ENCODE data around the gene SPRTN. TPM values are rescaled to one million over a fixed set of nuclear protein-coding genes. Genes with fewer than 3 reads are reported as not detected.

SPRTN gene
- total RNA-seq, 1 donor from 2014 or later: 22.6 TPM

DNA sequence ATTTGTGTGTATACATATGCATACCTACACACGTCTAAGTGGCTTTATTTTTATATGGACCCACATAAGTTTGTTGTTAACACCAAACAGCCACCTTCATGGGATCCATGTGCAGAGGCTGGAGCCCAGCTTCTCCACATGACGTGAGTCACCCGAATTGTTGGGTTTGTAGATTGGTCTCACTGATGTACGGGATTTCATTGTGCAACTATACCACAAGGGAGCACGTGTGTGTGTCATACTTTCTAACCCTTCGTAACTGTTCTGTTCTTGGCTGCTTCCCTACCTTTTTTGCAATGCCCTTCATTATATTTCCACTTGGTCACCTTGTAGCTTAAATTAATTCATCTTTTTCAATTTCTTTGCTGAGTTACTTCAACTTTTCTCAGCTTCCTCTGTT lies 21.0 kb downstream of the SPRTN start:
- no peaks in the 10 kb centered on the region for H3K27me3 ChIP-seq
- peaks cover 0 to 4% of the 10 kb centered on the region in 2 donors for H3K36me3 ChIP-seq
- no peak for TF ChIP-seq POLR2A (IDR thresholded peaks at IDR 0.05)
- TF ChIP-seq, protein P1, sequence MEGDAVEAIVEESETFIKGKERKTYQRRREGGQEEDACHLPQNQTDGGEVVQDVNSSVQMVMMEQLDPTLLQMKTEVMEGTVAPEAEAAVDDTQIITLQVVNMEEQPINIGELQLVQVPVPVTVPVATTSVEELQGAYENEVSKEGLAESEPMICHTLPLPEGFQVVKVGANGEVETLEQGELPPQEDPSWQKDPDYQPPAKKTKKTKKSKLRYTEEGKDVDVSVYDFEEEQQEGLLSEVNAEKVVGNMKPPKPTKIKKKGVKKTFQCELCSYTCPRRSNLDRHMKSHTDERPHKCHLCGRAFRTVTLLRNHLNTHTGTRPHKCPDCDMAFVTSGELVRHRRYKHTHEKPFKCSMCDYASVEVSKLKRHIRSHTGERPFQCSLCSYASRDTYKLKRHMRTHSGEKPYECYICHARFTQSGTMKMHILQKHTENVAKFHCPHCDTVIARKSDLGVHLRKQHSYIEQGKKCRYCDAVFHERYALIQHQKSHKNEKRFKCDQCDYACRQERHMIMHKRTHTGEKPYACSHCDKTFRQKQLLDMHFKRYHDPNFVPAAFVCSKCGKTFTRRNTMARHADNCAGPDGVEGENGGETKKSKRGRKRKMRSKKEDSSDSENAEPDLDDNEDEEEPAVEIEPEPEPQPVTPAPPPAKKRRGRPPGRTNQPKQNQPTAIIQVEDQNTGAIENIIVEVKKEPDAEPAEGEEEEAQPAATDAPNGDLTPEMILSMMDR (IDR thresholded peaks at IDR 0.05): no peak
- TF ChIP-seq POLR2AphosphoS5 (IDR thresholded peaks at IDR 0.05; ENCODE audit: insufficient read depth in 1 of 2, low read depth in 1 of 2): no peak
- no peak overlapping the region for H3K4me3 ChIP-seq
- no peak overlapping the region for H3K27ac ChIP-seq
- no peaks in the 10 kb centered on the region for H3K9me3 ChIP-seq
- peaks cover 5% of the 10 kb centered on the region for H3K4me1 ChIP-seq
- intact Hi-C loops (cut with DNase I): loop anchor here (5.0 to 10.0 kb wide), 2 partner anchors 66 to 228 kb away; partner anchors contain the start of gene EGLN1
- no peak for DNase-seq (ENCODE audit: extremely low spot score in 2 of 2)

- Histone ChIP-seq H3K27ac (no peak overlapping the region), H3K27me3 (no peaks in the 10 kb centered on the region), H3K36me3 (peaks cover 0 to 3% of the 10 kb centered on the region in 2 donors), H3K4me3 (no peak overlapping the region), H3K4me1 (peaks cover 5% of the 10 kb centered on the region), H3K9me3 (no peaks in the 10 kb centered on the region)
- no peak for DNase-seq (ENCODE audit: extremely low spot score in 2 of 2)
- no peak for TF ChIP-seq POLR2AphosphoS5 (IDR thresholded peaks at IDR 0.05; ENCODE audit: insufficient read depth in 1 of 2, low read depth in 1 of 2)
- TF ChIP-seq, protein P1 (IDR thresholded peaks at IDR 0.05): no peak
- TF ChIP-seq POLR2A (IDR thresholded peaks at IDR 0.05): no peak
- intact Hi-C loops (cut with DNase I): no loop called here
Measured at GRCh38 chr1:231362325-231362724, 24.2 kb downstream of the SPRTN start.

- Histone ChIP-seq H3K27me3 (no peaks in the 10 kb centered on the region), H3K36me3 (peaks cover 0 to 3% of the 10 kb centered on the region in 2 donors), H3K27ac (no peak overlapping the region), H3K4me1 (no peaks in the 10 kb centered on the region), H3K9me3 (no peaks in the 10 kb centered on the region), H3K4me3 (no peak overlapping the region)
- TF ChIP-seq POLR2AphosphoS5 (IDR thresholded peaks at IDR 0.05; ENCODE audit: insufficient read depth in 1 of 2, low read depth in 1 of 2) (no peak), POLR2A (IDR thresholded peaks at IDR 0.05) (no peak)
- TF ChIP-seq, protein P1 (IDR thresholded peaks at IDR 0.05): no peak
- intact Hi-C loops (cut with DNase I): no loop called here
- no peak for DNase-seq (ENCODE audit: extremely low spot score in 2 of 2)
Measured at GRCh38 chr1:231363624-231364023, 25.5 kb downstream of the SPRTN start.

GRCh38 chr1:231364192-231364591 lies 26.1 kb downstream of the SPRTN start:
- TF ChIP-seq, protein P1 (IDR thresholded peaks at IDR 0.05): no peak
- no peak for TF ChIP-seq POLR2A (IDR thresholded peaks at IDR 0.05)
- no peak for TF ChIP-seq POLR2AphosphoS5 (IDR thresholded peaks at IDR 0.05; ENCODE audit: insufficient read depth in 1 of 2, low read depth in 1 of 2)
- no peaks in the 10 kb centered on the region for H3K4me1 ChIP-seq
- H3K27me3 ChIP-seq: no peaks in the 10 kb centered on the region
- DNase-seq (ENCODE audit: extremely low spot score in 2 of 2): no peak
- H3K9me3 ChIP-seq: no peaks in the 10 kb centered on the region
- H3K4me3 ChIP-seq: no peak overlapping the region
- intact Hi-C loops (cut with DNase I): no loop called here
- peaks cover 0 to 3% of the 10 kb centered on the region in 2 donors for H3K36me3 ChIP-seq
- no peak overlapping the region for H3K27ac ChIP-seq

DNA sequence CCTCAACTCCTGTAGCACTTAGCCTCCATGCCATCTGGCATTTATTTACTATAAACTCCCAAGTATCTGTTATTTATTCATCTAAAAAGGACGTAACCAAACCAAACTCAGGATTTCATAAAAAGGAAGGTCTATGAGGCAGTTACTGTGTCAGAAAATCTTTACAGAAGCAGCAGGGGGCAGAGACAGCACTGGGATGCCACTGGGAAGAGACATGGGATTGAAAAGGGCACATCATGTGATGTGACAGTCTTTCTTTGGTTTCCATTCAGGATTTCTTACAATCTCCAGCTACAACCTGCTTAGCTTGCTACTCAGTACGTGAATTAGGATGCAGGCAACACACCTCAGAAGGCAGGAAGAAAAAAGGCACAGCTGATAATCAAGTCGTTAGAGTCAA lies 31.2 kb downstream of the SPRTN start:
- H3K36me3 ChIP-seq: no peaks in the 10 kb centered on the region

More for the DNA sequence above, 31.2 kb downstream of the SPRTN start:
- DNase-seq (ENCODE audit: extremely low spot score in 2 of 2): no peak
- Histone ChIP-seq H3K9me3 (no peaks in the 10 kb centered on the region), H3K4me1 (no peaks in the 10 kb centered on the region), H3K4me3 (no peak overlapping the region), H3K27ac (no peak overlapping the region), H3K27me3 (no peaks in the 10 kb centered on the region)
- intact Hi-C loops (cut with DNase I): no loop called here
- TF ChIP-seq POLR2A (IDR thresholded peaks at IDR 0.05) (no peak), POLR2AphosphoS5 (IDR thresholded peaks at IDR 0.05; ENCODE audit: insufficient read depth in 1 of 2, low read depth in 1 of 2) (no peak)
- TF ChIP-seq, protein P1 (IDR thresholded peaks at IDR 0.05): no peak
